Measurements from ENCODE around the gene SLC39A12. TPM values are rescaled to one million over a fixed set of nuclear protein-coding genes. Genes with fewer than 3 reads are reported as not detected.

Gene SLC39A12
- polyA plus RNA-seq, 2 donors: 0.01 TPM; not detected in 1

DNA sequence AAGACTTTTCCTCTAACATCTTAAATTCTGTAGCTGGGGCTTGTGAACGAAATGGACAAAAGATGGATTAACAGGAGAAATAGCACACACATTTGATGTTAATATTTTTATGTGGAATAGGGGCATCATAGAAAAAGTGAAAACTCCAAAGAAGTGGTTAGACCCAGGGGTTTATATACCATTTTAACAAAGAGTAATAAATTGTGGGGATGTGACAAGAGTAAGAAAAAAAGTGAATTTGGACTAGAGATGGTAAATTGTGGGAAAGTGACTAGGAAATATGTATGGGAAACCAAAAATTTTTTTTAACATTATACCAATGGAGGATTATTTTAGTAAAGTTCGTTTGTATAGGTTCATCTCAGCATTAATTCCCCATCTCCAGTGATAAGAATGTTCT, 8.2 kb downstream of the SLC39A12 start:
- WGBS, 2 donors: 60% methylated on average over 2 of the region's 2 CpGs
- no peak overlapping the region for H3K4me3 ChIP-seq (ENCODE audit: low read depth in 1 of 2, low read length in 2 of 2)
- no peaks in the 10 kb centered on the region for H3K27me3 ChIP-seq (ENCODE audit: control insufficient read depth in 1 of 2, insufficient read depth in 2 of 2, low read length in 2 of 2)
- no peak overlapping the region for H3K27ac ChIP-seq (ENCODE audit: low read depth in 2 of 2, low read length in 1 of 2)
- H3K9me3 ChIP-seq (ENCODE audit: control insufficient read depth in 2 of 2, insufficient read depth in 1 of 2, low read depth in 1 of 2, low read length in 1 of 2): peaks cover 0 to 4% of the 10 kb centered on the region in 2 donors
- no peaks in the 10 kb centered on the region for H3K4me1 ChIP-seq (ENCODE audit: control insufficient read depth in 2 of 2, insufficient read depth in 2 of 2, low read length in 1 of 2)
- no peaks in the 10 kb centered on the region for H3K36me3 ChIP-seq (ENCODE audit: control insufficient read depth in 2 of 2, insufficient read depth in 2 of 2, low read length in 1 of 2)

DNA sequence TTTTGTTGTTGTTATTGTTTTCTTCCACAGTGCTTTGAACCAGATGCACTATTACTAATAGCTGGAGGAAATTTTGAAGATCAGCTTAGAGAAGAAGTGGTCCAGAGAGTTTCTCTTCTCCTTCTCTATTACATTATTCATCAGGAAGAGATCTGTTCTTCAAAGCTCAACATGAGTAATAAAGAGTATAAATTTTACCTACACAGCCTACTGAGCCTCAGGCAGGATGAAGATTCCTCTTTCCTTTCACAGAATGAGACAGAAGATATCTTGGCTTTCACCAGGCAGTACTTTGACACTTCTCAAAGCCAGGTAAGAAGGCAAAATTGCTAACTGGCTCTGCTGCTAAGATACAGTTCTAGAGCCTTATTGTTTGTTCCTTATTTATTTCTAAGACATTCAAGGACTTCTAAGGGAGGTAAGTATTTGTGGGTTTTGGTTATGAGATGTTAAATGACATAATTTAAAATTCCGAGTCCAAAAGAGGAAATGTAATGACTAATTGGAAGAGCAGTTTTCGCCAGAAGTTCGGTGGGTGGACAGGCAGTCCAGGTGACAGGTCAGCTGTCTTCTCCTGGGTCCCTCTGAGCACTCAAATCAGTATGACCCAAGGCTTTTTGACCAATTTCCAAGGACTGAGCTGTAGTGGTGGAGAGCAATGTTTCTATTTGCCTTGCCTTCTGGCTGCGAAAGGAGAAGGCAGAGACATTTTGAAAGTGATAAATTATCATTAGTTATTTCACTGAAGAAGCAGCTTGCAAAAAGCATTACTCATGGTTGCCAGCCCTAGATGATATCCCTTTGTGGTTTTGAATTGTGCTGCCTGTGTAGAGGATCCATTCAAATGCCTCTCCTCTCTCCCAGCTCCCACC, 10.1 kb downstream of the SLC39A12 start:
- no peaks in the 10 kb centered on the region for H3K27me3 ChIP-seq (ENCODE audit: control insufficient read depth in 1 of 2, insufficient read depth in 2 of 2, low read length in 2 of 2)
- no peaks in the 10 kb centered on the region for H3K36me3 ChIP-seq (ENCODE audit: control insufficient read depth in 2 of 2, insufficient read depth in 2 of 2, low read length in 1 of 2)
- H3K9me3 ChIP-seq (ENCODE audit: control insufficient read depth in 2 of 2, insufficient read depth in 1 of 2, low read depth in 1 of 2, low read length in 1 of 2): peaks cover 0 to 4% of the 10 kb centered on the region in 2 donors
- WGBS, 2 donors: 58 to 64% methylated on average over 4 of the region's 4 CpGs
- H3K4me1 ChIP-seq (ENCODE audit: control insufficient read depth in 2 of 2, insufficient read depth in 2 of 2, low read length in 1 of 2): no peaks in the 10 kb centered on the region
- H3K4me3 ChIP-seq (ENCODE audit: low read depth in 1 of 2, low read length in 2 of 2): no peak overlapping the region
- no peak overlapping the region for H3K27ac ChIP-seq (ENCODE audit: low read depth in 2 of 2, low read length in 1 of 2)

- H3K4me1 ChIP-seq (ENCODE audit: control insufficient read depth in 2 of 2, insufficient read depth in 2 of 2, low read length in 1 of 2): no peaks in the 10 kb centered on the region
- H3K9me3 ChIP-seq (ENCODE audit: control insufficient read depth in 2 of 2, insufficient read depth in 1 of 2, low read depth in 1 of 2, low read length in 1 of 2): peaks cover 0 to 2% of the 10 kb centered on the region in 2 donors
- H3K27me3 ChIP-seq (ENCODE audit: control insufficient read depth in 1 of 2, insufficient read depth in 2 of 2, low read length in 2 of 2): no peaks in the 10 kb centered on the region
- no peak overlapping the region for H3K27ac ChIP-seq (ENCODE audit: low read depth in 2 of 2, low read length in 1 of 2)
- 83 to 93% methylated on average over 3 of the region's 3 CpGs for WGBS, 2 donors
- no peaks in the 10 kb centered on the region for H3K36me3 ChIP-seq (ENCODE audit: control insufficient read depth in 2 of 2, insufficient read depth in 2 of 2, low read length in 1 of 2)
- H3K4me3 ChIP-seq (ENCODE audit: low read depth in 1 of 2, low read length in 2 of 2): no peak overlapping the region
These were observed 11.7 kb downstream of the SLC39A12 start for GRCh38 chr10:17963431-17963830.

- no peak overlapping the region for H3K27ac ChIP-seq (ENCODE audit: low read depth in 2 of 2, low read length in 1 of 2)
- H3K4me1 ChIP-seq (ENCODE audit: control insufficient read depth in 2 of 2, insufficient read depth in 2 of 2, low read length in 1 of 2): no peaks in the 10 kb centered on the region
- H3K36me3 ChIP-seq (ENCODE audit: control insufficient read depth in 2 of 2, insufficient read depth in 2 of 2, low read length in 1 of 2): no peaks in the 10 kb centered on the region
- H3K27me3 ChIP-seq (ENCODE audit: control insufficient read depth in 1 of 2, insufficient read depth in 2 of 2, low read length in 2 of 2): no peaks in the 10 kb centered on the region
- H3K9me3 ChIP-seq (ENCODE audit: control insufficient read depth in 2 of 2, insufficient read depth in 1 of 2, low read depth in 1 of 2, low read length in 1 of 2): no peaks in the 10 kb centered on the region
- no peak overlapping the region for H3K4me3 ChIP-seq (ENCODE audit: low read depth in 1 of 2, low read length in 2 of 2)
- WGBS, 2 donors: 82 to 85% methylated on average over 8 of the region's 8 CpGs
These were observed 14.0 kb downstream of the SLC39A12 start for GRCh38 chr10:17965649-17966235.

DNA sequence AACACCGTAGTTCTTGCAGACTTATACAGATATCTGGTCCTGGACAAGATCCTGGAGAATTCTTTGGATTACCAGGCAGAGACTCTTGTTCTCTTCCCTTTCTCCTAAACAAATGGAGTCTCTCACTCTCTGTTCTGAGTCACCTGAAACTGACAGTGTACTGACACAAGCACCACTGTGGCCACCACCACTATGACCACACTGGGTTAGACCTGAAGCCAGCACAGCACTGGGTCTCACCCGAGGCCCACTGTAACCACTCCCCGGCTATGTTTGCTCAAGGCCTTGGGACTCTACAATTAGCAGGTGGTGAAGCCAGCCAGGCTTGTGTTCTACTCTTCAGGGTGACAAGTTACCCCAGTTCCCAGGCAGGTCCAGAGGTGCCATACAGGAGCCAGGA, 22.8 kb downstream of the SLC39A12 start:
- WGBS, 2 donors: 86 to 87% methylated on average over 3 of the region's 3 CpGs
- Histone ChIP-seq H3K36me3 (ENCODE audit: control insufficient read depth in 2 of 2, insufficient read depth in 2 of 2, low read length in 1 of 2) (no peaks in the 10 kb centered on the region), H3K4me1 (ENCODE audit: control insufficient read depth in 2 of 2, insufficient read depth in 2 of 2, low read length in 1 of 2) (no peaks in the 10 kb centered on the region), H3K4me3 (ENCODE audit: low read depth in 1 of 2, low read length in 2 of 2) (no peak overlapping the region), H3K9me3 (ENCODE audit: control insufficient read depth in 2 of 2, insufficient read depth in 1 of 2, low read depth in 1 of 2, low read length in 1 of 2) (no peaks in the 10 kb centered on the region), H3K27me3 (ENCODE audit: control insufficient read depth in 1 of 2, insufficient read depth in 2 of 2, low read length in 2 of 2) (no peaks in the 10 kb centered on the region), H3K27ac (ENCODE audit: low read depth in 2 of 2, low read length in 1 of 2) (no peak overlapping the region)

- no peak overlapping the region for H3K4me3 ChIP-seq (ENCODE audit: low read depth in 1 of 2, low read length in 2 of 2)
- WGBS, 2 donors: 72 to 75% methylated on average over 6 of the region's 6 CpGs
These were observed 29.3 kb downstream of the SLC39A12 start for GRCh38 chr10:17980846-17981565.

DNA sequence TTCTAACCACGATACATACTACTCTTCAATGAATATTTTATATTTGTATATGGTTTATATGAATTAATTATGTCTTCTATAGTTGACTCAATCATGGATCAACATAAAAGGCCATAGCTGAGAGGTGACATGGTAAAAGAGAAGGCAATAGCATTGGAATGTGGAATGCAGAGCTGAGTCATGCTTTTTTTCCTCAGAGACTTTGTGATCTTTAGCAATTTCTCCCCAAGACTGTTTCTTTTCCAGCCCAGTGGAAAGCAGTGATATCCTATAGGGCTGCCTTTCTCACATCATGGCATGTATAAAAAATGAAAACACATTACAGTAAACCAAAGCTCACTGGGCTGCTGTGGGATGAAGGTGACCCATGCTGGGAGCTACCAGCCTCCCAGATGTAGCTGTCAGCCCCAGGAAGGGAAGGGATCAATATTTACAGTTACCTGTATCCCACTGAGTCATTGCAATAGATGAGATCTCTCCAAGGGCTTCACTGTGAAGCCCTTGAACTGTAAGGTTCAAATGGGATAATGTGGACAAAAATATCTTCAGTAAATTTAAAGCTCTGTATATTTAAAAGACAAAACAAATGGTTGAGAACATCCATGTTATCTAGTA, 30.2 kb downstream of the SLC39A12 start:
- H3K4me3 ChIP-seq (ENCODE audit: low read depth in 1 of 2, low read length in 2 of 2): no peak overlapping the region
- H3K4me1 ChIP-seq (ENCODE audit: control insufficient read depth in 2 of 2, insufficient read depth in 2 of 2, low read length in 1 of 2): no peaks in the 10 kb centered on the region
- no peaks in the 10 kb centered on the region for H3K9me3 ChIP-seq (ENCODE audit: control insufficient read depth in 2 of 2, insufficient read depth in 1 of 2, low read depth in 1 of 2, low read length in 1 of 2)
- H3K27me3 ChIP-seq (ENCODE audit: control insufficient read depth in 1 of 2, insufficient read depth in 2 of 2, low read length in 2 of 2): no peaks in the 10 kb centered on the region
- no peaks in the 10 kb centered on the region for H3K36me3 ChIP-seq (ENCODE audit: control insufficient read depth in 2 of 2, insufficient read depth in 2 of 2, low read length in 1 of 2)
- WGBS, 2 donors: 71 to 73% methylated on average over 1 of the region's 1 CpG
- H3K27ac ChIP-seq (ENCODE audit: low read depth in 2 of 2, low read length in 1 of 2): no peak overlapping the region

More at GRCh38 chr10:17980846-17981565, 29.3 kb downstream of the SLC39A12 start:
- H3K27ac ChIP-seq (ENCODE audit: low read depth in 2 of 2, low read length in 1 of 2): no peak overlapping the region
- H3K27me3 ChIP-seq (ENCODE audit: control insufficient read depth in 1 of 2, insufficient read depth in 2 of 2, low read length in 2 of 2): no peaks in the 10 kb centered on the region
- H3K4me1 ChIP-seq (ENCODE audit: control insufficient read depth in 2 of 2, insufficient read depth in 2 of 2, low read length in 1 of 2): no peaks in the 10 kb centered on the region
- H3K36me3 ChIP-seq (ENCODE audit: control insufficient read depth in 2 of 2, insufficient read depth in 2 of 2, low read length in 1 of 2): no peaks in the 10 kb centered on the region
- no peaks in the 10 kb centered on the region for H3K9me3 ChIP-seq (ENCODE audit: control insufficient read depth in 2 of 2, insufficient read depth in 1 of 2, low read depth in 1 of 2, low read length in 1 of 2)

DNA sequence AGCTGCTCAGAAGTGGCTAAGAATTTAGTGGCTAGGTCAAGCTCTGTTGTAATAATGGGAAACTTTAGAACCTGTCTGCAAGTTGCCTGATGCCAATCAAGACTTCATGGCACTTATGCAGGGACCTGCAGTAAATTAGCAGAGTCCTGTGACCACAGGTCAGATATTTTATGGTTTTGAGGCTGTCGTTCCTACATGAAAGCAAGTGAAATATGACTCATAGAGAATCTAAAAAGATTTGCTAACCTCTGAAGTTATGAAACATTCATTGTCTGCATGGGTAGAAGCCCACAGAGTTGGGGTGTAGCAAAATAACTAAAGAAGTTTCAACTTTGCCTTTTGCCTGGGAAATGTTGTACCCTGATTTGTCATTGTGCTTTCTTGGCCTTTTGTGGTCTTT, 32.3 kb downstream of the SLC39A12 start:
- Histone ChIP-seq H3K4me1 (ENCODE audit: control insufficient read depth in 2 of 2, insufficient read depth in 2 of 2, low read length in 1 of 2) (no peaks in the 10 kb centered on the region), H3K36me3 (ENCODE audit: control insufficient read depth in 2 of 2, insufficient read depth in 2 of 2, low read length in 1 of 2) (no peaks in the 10 kb centered on the region), H3K27ac (ENCODE audit: low read depth in 2 of 2, low read length in 1 of 2) (no peak overlapping the region), H3K9me3 (ENCODE audit: control insufficient read depth in 2 of 2, insufficient read depth in 1 of 2, low read depth in 1 of 2, low read length in 1 of 2) (peaks cover 0 to 10% of the 10 kb centered on the region in 2 donors), H3K4me3 (ENCODE audit: low read depth in 1 of 2, low read length in 2 of 2) (no peak overlapping the region), H3K27me3 (ENCODE audit: control insufficient read depth in 1 of 2, insufficient read depth in 2 of 2, low read length in 2 of 2) (no peaks in the 10 kb centered on the region)
- WGBS, 2 donors: 40 to 47% methylated on average over 1 of the region's 1 CpG

GRCh38 chr10:17984563-17984962, 32.8 kb downstream of the SLC39A12 start:
- WGBS, 2 donors: 88 to 93% methylated on average over 4 of the region's 4 CpGs

More at GRCh38 chr10:17984563-17984962, 32.8 kb downstream of the SLC39A12 start:
- no peak overlapping the region for H3K27ac ChIP-seq (ENCODE audit: low read depth in 2 of 2, low read length in 1 of 2)
- no peaks in the 10 kb centered on the region for H3K36me3 ChIP-seq (ENCODE audit: control insufficient read depth in 2 of 2, insufficient read depth in 2 of 2, low read length in 1 of 2)
- H3K4me3 ChIP-seq (ENCODE audit: low read depth in 1 of 2, low read length in 2 of 2): no peak overlapping the region
- H3K4me1 ChIP-seq (ENCODE audit: control insufficient read depth in 2 of 2, insufficient read depth in 2 of 2, low read length in 1 of 2): no peaks in the 10 kb centered on the region
- peaks cover 0 to 10% of the 10 kb centered on the region in 2 donors for H3K9me3 ChIP-seq (ENCODE audit: control insufficient read depth in 2 of 2, insufficient read depth in 1 of 2, low read depth in 1 of 2, low read length in 1 of 2)
- H3K27me3 ChIP-seq (ENCODE audit: control insufficient read depth in 1 of 2, insufficient read depth in 2 of 2, low read length in 2 of 2): no peaks in the 10 kb centered on the region

All from esophagus (tissue), 2 donors.